ENCODE data around the gene KCNK18. TPM values are rescaled to one million over a fixed set of nuclear protein-coding genes. Genes with fewer than 3 reads are reported as not detected.

KCNK18 gene
- total RNA-seq, 1 experiment from 2014 or later: not detected

DNA sequence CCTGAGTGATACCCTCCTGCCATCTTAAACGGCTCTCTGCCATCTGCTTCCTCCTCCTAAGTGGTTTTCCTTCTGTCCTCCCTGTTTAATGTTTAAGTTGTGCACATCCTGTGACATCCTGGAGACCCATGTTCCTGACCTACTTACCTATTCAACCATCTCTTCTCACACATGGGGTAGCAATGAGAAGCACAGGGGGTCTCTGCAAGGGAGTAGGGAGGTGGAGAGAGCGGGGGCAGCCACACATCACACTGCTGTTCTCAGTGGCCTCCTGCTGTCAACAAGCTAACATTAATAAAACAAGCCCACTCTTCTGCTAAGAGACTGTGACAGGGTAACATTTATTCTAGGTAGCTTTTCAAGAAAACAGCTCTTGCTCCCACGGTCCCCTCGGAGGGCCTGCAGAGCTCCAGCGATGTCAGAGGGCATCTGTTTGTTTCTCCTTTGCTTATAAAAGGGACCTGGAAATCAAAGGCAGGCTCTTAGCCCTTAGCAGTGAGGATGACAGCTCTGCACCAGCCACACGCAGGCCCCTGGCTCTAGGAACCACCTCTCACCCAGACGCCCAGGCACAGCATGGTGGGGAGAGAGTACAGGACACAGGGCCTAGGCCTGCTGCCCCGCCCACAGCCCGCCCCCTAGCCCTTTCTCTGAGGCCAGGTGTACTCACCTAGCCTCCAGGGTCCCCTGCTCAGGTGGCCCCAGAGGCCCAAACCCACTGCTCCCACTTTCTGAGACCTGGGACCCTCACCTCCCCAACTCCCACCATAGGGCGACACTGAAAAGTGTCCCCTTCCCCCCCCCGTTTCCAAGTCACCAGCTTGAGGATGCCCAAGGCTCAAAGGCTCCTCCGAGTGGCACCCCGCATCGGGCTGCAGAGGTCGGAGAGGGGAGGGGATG, 42.7 kb downstream of the KCNK18 start:
- H3K4me3 ChIP-seq (ENCODE audit: low read depth in 2 of 2, low read length in 2 of 2): no peak overlapping the region
- intact Hi-C loops (cut with micrococcal nuclease; ENCODE audit: unreplicated experiment): no loop called here
- peaks cover 4% of the 10 kb centered on the region for H3K27me3 ChIP-seq (ENCODE audit: control insufficient read depth, insufficient read depth, low read length)
- H3K4me1 ChIP-seq (ENCODE audit: control insufficient read depth, insufficient read depth, low read length): no peaks in the 10 kb centered on the region
- TF ChIP-seq, protein P1, sequence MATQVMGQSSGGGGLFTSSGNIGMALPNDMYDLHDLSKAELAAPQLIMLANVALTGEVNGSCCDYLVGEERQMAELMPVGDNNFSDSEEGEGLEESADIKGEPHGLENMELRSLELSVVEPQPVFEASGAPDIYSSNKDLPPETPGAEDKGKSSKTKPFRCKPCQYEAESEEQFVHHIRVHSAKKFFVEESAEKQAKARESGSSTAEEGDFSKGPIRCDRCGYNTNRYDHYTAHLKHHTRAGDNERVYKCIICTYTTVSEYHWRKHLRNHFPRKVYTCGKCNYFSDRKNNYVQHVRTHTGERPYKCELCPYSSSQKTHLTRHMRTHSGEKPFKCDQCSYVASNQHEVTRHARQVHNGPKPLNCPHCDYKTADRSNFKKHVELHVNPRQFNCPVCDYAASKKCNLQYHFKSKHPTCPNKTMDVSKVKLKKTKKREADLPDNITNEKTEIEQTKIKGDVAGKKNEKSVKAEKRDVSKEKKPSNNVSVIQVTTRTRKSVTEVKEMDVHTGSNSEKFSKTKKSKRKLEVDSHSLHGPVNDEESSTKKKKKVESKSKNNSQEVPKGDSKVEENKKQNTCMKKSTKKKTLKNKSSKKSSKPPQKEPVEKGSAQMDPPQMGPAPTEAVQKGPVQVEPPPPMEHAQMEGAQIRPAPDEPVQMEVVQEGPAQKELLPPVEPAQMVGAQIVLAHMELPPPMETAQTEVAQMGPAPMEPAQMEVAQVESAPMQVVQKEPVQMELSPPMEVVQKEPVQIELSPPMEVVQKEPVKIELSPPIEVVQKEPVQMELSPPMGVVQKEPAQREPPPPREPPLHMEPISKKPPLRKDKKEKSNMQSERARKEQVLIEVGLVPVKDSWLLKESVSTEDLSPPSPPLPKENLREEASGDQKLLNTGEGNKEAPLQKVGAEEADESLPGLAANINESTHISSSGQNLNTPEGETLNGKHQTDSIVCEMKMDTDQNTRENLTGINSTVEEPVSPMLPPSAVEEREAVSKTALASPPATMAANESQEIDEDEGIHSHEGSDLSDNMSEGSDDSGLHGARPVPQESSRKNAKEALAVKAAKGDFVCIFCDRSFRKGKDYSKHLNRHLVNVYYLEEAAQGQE (IDR thresholded peaks at IDR 0.05; ENCODE audit: insufficient read depth in 1 of 2, low read depth in 2 of 2, low read length in 1 of 2): no peak
- TF ChIP-seq, protein P2, sequence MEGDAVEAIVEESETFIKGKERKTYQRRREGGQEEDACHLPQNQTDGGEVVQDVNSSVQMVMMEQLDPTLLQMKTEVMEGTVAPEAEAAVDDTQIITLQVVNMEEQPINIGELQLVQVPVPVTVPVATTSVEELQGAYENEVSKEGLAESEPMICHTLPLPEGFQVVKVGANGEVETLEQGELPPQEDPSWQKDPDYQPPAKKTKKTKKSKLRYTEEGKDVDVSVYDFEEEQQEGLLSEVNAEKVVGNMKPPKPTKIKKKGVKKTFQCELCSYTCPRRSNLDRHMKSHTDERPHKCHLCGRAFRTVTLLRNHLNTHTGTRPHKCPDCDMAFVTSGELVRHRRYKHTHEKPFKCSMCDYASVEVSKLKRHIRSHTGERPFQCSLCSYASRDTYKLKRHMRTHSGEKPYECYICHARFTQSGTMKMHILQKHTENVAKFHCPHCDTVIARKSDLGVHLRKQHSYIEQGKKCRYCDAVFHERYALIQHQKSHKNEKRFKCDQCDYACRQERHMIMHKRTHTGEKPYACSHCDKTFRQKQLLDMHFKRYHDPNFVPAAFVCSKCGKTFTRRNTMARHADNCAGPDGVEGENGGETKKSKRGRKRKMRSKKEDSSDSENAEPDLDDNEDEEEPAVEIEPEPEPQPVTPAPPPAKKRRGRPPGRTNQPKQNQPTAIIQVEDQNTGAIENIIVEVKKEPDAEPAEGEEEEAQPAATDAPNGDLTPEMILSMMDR (IDR thresholded peaks at IDR 0.05): no peak
- TF ChIP-seq SIN3A (IDR thresholded peaks at IDR 0.05; ENCODE audit: borderline replicate concordance, insufficient read depth, low read depth, low read length) (no peak), TCF7L2 (IDR thresholded peaks at IDR 0.05; ENCODE audit: low read depth, low read length) (no peak), POLR2AphosphoS5 (IDR thresholded peaks at IDR 0.05; ENCODE audit: low read depth, low read length) (no peak)
- no peak; the same call in 1 of the 2 replicates for ATAC-seq
- H3K9me3 ChIP-seq (ENCODE audit: control insufficient read depth, insufficient read depth, low read depth, low read length): no peaks in the 10 kb centered on the region
- no peak for DNase-seq (ENCODE audit: low read depth, low spot score)
- ChIA-PET CTCF (interaction anchor here (0.6 kb wide), 1 partner anchor 91 kb away, joined by 4 read pairs; no protein-coding TSS in a partner anchor), POLR2A (no interaction called here)
- no TSS peak for BruUV-seq (replicated peaks)
- no peak overlapping the region for H3K27ac ChIP-seq (ENCODE audit: low read length)
- in situ Hi-C loops (cut with HindIII; ENCODE audit: low pct_unique_long_range_greater_than_20kb, low sequenced_read_pairs): no loop called here
- H3K36me3 ChIP-seq (ENCODE audit: control insufficient read depth, insufficient read depth, low read length): no peaks in the 10 kb centered on the region

DNA sequence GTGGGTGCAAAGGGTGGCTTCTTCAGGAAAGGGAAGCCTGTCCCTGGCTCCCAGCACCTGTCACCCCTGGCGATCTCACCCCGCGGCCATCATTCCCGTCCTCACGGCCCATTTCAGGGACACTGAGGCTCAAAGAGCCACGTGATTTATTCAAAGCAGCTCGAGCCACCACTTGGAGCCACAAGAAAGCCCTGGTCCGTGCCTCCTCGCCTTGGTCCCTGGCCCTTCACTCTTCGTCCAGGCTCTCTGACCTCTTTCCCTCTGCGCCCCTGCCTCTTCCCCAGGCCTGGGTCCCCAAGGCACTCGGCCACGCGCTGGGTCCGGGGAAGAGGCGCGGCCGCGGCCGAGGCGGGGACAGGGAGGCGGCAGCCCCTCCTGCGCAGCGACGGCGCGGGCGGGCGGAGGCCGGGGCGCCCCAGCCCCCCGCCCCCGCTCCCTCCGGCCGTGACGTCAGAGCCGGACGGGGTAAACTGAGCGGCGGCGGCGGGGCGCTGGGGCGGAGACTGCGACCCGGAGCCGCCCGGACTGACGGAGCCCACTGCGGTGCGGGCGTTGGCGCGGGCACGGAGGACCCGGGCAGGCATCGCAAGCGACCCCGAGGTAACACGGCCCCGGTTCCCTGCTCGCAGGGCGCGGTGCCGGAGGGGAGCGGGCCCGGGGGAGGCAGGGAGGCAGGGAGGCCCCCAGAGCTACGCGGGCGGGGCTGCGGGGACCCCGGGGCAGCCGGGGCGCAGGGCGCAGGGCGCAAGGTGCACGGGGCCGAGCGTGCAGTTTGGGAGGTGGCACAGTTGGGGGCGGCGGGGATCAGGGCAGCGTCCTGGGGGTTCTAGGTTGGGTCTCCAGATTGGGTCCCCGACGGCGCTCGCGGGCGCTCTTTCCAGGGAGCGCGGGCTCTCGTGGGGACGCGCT, 43.6 kb downstream of the KCNK18 start, which contains the start of gene SLC18A2:
Gene SLC18A2 (plus strand): TSS at position 494 of the 909 bp plus-strand sequence. CDS start 580 bp downstream, outside the sequence.
- ATAC-seq (no peak), DNase-seq (ENCODE audit: low read depth, low spot score) (no peak)
- BruUV-seq (replicated peaks): no TSS peak
- no peaks in the 10 kb centered on the region for H3K4me1 ChIP-seq (ENCODE audit: control insufficient read depth, insufficient read depth, low read length)
- no peaks in the 10 kb centered on the region for H3K9me3 ChIP-seq (ENCODE audit: control insufficient read depth, insufficient read depth, low read depth, low read length)
- CTCF ChIA-PET: no interaction called here
- intact Hi-C loops (cut with micrococcal nuclease; ENCODE audit: unreplicated experiment): no loop called here
- TF ChIP-seq POLR2AphosphoS5 (IDR thresholded peaks at IDR 0.05; ENCODE audit: low read depth, low read length) (no peak), TCF7L2 (IDR thresholded peaks at IDR 0.05; ENCODE audit: low read depth, low read length) (no peak), SIN3A (IDR thresholded peaks at IDR 0.05; ENCODE audit: borderline replicate concordance, insufficient read depth, low read depth, low read length) (no peak)
- TF ChIP-seq, protein P1 (IDR thresholded peaks at IDR 0.05; ENCODE audit: insufficient read depth in 1 of 2, low read depth in 2 of 2, low read length in 1 of 2): no peak
- TF ChIP-seq, protein P2 (IDR thresholded peaks at IDR 0.05): no peak
- in situ Hi-C loops (cut with HindIII; ENCODE audit: low pct_unique_long_range_greater_than_20kb, low sequenced_read_pairs): no loop called here
- 0 out of 4 replicates have a peak within 1 kb of the TSS, but pooled peaks of 1 of the 2 experiments have one; percentile 0 for H3K4me3 ChIP-seq (ENCODE audit: low read depth in 2 of 2, low read length in 2 of 2)
- peaks cover 4% of the 10 kb centered on the region for H3K27me3 ChIP-seq (ENCODE audit: control insufficient read depth, insufficient read depth, low read length)
- no peaks in the 10 kb centered on the region for H3K36me3 ChIP-seq (ENCODE audit: control insufficient read depth, insufficient read depth, low read length)
- no peak within 1 kb of the TSS for H3K27ac ChIP-seq (ENCODE audit: low read length)
- POLR2A ChIA-PET: no interaction called here

All from Panc1 (cell line).